Activated CD4-positive, alpha-beta T cell treated with anti-CD3 and anti-CD28 coated beads for 48 hours (primary cell): ENCODE measurements around the gene NUFIP2.
"Not testable (repeated sequence)": the region's sequence is repeated elsewhere in the genome, so short reads cannot be mapped to it uniquely, and the experiment has no call there.

Experiments
- DNase-seq: peaks from one replicate; pipeline ENCODE4 v3.0.0-alpha.2; 2020

NUFIP2 gene

DNA sequence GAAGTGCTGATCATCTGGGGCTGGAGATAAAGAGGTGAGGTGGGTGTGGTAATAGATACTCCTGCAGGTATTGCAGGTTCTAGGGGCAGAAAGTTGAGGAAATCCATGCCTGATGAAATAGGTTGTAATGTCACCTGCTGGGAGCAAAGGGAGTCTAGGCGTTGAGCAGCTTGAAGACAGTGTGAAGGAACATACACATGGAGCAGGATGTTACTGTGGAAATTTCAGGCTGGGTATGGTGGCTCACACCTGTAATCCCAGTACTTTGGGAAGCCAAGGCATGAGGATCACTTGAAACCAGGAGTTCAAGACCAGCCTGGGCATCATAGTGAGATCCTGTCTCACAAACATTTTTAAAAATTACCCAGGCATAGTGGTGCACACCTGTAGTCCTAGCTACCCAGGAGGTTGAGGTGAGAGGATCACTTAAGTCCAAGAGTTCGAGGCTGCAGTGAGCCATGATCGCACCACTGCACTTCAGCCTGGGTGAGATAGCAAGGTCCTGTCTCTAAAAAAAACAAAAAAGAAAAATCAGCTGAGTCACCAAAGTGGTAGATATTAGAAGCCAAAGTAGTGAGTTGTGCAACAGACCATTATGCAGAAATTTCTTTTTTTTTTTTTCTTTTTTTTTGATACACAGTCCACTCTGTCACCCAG lies 56.3 kb downstream of the NUFIP2 start:
- DNase-seq, result no peak

DNA sequence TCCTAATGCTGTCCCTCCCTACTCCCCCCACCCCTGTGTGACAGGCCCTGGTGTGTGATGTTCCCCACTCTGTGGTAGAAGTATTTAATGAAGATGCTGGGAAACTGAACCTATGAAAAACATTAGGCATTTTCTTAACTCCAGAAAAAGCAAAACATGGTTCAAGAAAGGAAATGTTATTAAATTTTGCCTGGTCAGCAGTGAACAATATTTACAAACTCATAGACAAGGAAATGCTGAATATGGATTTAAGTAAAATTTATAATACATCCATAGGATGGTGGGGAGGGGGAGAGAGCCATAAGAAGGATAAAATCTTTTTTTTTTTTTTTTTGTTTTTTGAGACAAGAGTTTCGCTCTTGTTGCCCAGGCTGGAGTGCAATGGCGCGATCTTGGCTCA lies 58.0 kb downstream of the NUFIP2 start:
- DNase-seq, result no peak

DNA sequence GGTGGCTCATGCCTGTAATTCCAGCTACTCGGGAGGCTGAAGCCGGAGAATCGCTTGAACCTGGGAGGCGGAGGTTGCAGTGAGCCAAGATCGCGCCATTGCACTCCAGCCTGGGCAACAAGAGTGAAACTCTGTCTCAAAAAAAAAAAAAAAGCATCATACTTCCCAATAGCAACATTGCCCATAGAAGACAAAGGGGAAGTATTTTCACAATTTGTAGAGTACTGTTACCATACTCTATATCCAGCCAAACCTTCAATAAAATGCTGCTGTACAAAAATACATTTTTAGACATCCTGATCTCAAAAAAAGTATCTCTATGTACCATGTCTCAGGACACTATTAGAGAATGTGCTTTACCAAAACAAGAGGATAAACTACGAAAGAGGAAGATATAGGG lies 59.0 kb downstream of the NUFIP2 start:
- DNase-seq, result not testable (repeated sequence)

DNA sequence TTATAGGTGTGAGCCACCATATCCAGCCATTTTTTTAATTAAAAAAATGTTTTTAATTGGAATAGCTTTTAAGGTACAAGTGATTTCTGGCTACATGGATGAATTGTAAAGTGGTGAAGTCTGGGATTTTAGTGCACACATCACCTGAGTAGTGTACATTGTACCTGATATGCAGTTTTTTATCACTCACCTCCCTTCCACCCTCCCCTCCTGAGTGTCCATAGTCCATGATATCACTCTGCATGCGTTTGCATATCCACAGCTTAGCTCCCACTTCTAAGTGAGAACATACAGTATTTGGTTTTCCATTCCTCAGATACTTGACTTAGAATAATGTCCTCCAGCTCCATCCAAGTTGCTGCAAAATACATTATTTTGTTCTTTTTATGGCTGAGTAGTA lies 60.6 kb downstream of the NUFIP2 start:
- DNase-seq, result no peak

DNA sequence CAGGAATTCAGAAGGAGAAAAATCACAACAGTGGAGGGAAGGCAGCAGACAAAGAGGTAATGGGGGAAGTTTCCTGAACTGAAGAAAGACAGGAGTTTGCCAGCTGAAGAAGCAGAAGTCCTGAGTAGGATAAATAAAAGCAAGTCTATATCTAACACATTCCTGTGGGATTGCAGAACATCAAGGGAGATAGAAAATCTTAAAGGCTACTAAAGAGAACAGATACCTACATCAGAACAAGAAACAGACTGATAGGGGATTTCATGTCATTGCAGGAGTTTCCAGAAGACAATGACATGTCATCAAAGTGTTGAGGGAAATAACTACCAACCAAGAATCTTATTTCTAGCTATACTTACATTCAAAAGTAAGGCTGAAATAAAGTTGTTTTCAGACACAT lies 68.6 kb downstream of the NUFIP2 start:
- no peak for DNase-seq

DNA sequence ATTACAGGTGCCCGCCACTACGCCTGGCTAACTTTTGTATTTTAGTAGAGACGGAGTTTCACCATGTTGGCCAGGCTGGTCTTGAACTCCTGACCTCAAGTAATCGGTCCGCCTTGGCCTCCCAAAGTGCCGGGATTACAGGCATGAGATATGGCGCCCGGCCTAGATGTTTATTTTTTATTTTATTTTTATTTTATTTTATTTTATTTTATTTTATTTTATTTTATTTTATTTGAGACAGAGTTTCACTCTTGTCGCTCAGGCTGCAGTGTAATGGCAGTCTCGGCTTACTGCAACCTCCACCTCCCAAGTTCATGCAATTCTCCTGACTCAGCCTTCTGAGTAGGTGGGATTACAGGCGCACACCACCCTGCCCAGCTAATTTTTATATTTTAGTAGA lies 72.6 kb downstream of the NUFIP2 start:
- not testable (repeated sequence) for DNase-seq

DNA sequence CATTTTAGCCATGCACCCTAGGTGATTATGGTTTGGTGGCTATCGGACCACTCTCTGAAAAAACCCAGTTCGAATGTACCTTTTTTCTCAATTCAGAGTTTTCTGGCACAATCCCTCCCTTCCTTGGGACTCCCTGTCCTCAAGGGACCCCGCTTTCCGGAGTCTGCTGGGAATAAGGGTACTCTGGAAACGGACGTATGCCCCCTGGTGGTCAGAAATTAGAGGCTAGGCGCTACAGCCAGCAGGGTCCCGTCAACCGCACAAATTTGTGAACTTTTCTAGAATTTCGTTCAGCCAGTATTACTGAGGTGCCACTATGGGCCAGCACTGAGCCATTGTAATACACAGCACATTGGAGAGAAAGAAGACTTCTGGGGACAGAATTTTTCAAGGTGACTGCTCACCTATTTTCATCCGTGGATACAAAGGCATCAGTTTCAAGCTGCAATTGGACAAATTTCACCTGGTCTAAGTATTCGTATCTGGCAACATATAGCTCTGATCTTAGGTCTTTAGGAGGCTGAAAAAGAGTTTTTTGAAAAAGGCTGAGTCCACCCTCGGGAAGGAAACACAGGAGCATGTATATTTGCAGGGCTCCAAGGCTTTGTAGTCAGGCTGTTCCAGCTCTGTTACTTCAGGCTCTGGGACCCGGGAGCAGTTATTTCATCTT lies 74.4 kb downstream of the NUFIP2 start:
- peak; percentile 83 for DNase-seq

DNA sequence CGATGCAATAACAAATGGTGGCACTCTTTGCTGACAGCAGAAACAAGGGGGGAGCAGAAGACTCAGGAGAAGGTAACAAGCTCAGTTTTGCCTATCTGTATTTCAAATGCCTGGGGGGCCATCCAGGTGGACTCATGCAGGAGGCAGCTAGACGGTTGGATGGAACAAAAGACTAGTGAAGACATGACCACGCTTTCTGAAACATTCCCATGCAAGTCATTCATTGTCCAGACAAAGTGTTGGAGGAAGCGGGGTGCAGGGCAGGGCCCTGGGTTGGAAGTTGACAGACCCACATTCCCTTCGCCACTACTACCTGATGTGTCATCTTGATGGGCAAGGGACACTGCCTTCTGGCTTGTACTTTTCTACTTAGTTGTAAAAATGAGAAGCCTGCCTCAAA lies 77.1 kb downstream of the NUFIP2 start:
- DNase-seq, result no peak

DNA sequence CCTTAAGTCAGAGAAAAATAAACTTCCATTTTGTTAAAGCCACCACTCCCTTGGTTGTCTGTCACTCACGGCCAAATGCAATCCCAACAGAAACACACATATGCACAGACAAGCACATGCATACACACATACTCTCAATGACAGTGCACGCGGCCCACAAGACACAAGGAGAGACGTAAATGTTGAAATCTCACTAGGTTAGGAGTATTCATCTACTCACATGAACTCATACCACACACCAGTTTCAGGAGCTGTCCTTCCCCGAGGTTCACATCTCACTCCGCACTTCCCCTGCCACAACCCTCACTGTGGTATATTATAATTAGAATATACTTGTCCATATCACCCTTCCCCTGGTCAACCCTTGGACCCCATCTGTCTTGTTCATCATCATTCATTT lies 77.8 kb downstream of the NUFIP2 start:
- DNase-seq, result no peak

DNA sequence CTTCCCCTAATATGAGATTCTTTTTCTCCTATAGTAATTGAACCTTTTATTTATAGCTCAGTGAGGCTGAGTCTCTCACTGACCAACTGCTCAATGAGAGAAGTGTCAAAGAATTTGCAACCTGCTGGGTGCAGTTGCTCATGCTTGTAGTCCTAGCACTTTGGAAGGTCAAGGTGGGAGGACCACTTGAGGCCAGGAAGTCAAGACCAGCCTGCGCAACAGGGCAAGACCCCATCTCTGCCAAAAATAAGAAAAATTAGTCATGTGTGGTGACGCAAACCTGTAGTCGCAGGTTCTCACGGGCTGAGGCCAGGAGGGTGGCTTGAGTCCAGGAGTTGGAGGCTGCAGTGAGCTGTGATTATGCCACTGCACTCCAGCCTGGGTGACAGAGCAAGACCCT lies 78.2 kb downstream of the NUFIP2 start:
- no peak for DNase-seq

DNA sequence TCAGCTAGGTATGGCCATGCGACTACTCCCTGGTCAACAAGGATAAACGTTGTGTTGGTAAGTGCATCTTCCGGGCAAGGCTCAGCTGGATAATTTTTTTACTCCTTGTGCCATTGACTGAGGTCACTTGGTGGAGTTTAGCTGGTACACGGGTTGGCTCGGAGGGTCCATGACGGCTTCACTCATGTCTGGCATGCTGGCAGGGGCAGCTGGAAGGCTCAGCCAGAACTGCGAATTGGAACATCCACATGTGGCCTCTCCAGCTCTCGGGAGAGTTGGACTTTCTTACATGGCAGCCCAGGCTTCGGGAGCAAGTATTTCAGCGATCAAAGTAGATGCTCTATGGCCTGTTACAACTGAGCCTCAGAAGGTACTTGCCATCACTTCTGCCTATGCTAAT lies 78.8 kb downstream of the NUFIP2 start:
- DNase-seq, result no peak

DNA sequence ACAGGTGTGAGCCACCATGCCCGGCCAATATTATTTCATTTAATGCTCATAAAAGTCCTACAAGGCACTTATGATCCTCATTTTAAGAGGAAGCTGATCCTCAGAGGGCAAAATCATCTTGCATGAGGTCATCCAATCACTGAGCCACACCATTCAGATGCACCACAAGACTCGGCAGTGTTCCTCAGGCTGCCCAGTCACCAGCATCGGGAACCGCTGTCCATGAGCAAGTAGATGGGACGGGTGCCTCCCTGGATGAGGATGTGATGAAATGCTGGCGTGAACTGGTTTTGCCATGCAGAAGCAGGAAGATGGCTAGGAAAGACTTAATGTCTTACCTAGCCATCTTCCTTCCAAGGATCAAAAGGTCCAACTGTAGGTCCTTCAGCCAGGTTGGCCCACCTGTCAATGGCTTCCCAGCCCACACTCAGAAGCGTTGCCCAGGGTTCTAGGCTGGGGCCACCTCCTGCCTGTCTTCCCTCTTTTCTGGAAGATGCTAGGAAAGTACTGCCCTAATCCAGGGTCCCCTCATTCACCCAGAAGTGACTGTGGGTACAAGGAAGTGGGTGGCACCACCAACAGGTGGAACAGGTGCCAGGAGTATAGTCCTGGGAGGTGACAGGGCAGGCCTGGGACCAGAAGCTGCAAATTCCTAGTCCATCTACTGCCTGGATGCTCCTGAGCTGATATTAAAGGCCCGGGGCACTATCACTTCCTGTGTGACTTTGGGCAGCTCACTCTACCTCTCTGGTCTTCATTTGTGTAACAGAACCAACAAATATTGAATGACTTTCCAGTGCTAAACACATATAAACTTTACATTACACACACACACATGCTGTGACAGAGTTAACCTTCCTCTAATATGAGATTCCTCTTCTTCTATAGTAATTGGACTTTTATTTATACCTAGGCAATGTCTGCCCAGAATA lies 79.5 kb downstream of the NUFIP2 start:
- no peak for DNase-seq

DNA sequence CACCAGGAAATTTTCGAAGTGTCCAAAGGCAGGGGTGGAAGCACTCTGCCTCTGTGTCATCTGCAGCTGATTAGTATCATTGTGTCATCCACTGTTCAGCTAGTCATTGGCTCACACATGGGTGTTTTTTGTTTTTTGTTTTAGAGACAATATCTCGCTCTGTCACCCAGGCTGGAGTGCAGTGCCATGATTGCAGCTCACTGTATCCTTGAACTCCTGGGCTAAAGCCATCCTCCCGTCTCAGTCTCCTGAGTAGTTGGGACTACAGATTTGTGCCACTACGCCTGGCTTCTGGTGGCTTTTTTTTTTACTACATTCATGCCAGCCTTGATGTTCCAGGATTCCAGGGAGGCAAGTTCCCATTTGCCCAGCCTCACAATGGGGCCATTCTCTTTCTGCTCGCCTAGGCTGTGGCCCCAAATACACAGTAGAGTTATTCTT lies 81.2 kb downstream of the NUFIP2 start:
- DNase-seq, result no peak

DNA sequence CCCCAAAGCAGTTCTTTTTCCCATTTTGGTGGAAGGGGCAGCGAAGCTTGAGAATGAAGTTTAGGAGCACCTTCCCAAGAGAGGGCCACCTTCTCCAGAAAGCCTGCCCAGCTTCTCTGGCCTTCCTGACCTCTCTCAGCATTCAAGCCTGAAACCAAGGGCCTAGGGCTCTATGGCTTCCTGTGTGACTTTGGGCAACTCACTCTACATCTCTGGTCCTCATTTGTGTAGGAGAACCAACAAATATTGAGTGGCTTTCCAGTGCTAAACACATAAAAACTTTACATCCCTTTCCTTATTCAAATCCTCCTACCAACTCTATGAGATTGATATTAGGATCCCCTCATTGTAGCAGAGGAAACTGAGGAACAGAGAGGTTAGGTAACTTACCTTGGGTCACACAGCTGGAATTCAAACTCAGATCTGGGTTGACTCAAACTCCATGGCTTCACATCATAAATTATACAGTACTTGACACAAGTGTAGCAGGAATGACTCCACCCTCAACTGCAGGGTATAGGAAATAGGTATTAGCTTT lies 81.8 kb downstream of the NUFIP2 start:
- no peak for DNase-seq

DNA sequence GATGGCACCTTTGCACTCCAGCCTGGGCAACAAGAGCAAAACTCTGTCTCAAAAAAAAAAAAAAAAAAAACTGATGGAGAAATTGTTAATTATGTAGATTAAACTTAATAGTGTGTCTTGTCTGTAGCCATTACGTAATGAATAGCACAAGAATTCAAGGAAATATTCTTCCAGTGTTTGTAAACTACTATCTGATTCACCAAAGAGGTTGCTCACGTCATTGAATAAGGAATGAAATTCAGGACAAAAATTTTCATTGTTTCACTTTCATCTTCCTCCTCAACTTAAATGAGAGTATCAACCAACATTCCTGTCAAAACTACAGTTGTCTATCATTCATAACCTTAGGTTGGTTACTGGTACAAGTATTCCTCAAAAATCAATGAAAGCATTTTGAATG lies 83.1 kb downstream of the NUFIP2 start:
- no peak for DNase-seq

DNA sequence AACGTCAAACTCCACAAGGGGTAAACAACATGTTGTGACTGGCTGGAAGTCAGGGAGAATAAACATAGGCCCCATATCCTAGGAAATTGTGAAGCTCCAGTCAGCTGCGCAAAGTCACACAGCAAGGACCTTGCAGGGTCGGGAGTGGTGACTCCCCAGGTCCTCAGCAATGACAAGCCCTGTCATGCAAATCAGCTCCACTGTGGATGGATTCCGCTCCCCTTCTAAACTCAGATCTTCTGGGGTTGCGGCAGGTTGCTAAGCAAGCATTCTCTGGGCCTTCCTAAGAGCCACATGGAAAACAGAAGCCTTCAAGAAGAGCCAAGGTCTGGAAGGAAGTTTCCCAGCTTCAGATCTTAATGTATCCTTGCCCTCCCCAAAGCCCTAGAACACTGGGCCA lies 84.9 kb downstream of the NUFIP2 start:
- DNase-seq, result no peak

DNA sequence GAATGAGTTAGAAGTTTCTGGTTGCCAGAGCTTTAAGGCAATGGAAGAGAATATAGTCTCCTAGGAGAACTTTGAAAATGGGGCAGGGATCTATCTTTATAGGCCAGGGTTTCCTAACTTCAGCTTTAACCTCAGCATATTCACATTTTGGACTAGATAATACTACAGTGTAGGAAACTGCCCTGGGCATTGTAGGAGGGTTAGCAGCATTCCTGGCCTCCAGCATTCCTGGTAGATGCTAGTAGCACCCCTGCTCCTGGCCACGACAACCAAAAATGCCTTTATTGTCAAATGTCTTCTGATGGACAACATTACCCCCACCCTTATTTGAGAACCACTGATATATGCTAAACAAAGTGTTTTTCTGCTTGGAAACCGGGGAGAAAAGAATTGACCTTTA lies 86.0 kb downstream of the NUFIP2 start:
- DNase-seq, result no peak
